Adipose tissue (tissue), 3 donors: ENCODE data around the gene NDUFA3. TPM values are rescaled to one million over a fixed set of nuclear protein-coding genes. Genes with fewer than 3 reads are reported as not detected.

Experiments used
- H3K27ac ChIP-seq: one replicate; pipeline ENCODE4 v1.5.1; 2013; ENCODE audit warnings: low read depth, low read length
- WGBS, 3 donors: extraction: QIAGEN DNeasy Blood & Tissue Kit; methylation state at CpG; one replicate each; pipeline ENCODE4 v1.1.7; 2013; 5-methylcytosine and 5-hydroxymethylcytosine counted together
- polyA plus RNA-seq, 3 donors: library from polyadenylated mRNA; stranded (reverse); fragments of 200-250 nt; gene quantifications; one replicate each; pipeline ENCODE4 v1.2.3, GENCODE V29; 2013
- donor health status: healthy with polysubstance abuse.
- donor health status: Bipolar disorder and iron deficiency.
- donor health status: healthy.

Gene NDUFA3
- polyA plus RNA-seq, 3 donors, result 53.4 to 243 (median 185) TPM

DNA sequence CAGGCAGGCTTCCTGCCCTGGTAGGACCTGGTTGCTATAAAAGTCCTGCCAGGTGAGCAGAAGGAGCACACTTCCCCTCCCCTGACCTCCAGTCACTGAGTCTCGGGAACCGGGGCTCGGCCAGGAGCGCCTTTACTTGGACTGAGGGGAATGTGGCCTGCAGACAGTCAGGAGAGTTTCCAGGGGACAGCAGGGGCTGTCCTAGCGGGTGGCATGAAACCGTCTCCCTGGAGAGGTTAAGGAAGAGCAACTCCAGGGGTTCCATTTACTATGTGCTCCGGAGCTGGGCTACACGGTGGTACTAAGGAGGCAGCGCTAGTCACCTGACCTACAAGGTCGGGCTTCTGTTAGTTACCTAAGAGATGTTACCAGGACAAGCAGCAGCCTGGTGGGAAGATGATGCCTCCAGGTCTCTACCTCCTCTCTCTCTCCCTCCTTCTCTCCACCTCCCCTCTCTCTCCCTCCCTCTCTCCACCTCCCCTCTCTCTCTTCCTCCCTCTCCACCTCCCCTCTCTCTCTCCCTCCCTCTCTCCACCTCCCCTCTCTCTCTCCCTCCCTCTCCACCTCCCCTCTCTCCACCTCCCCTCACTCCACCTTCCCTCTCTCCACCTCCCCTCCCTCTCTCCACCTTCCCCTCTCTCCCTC is 30.8 kb downstream of the NDUFA3 start:
- no peak overlapping the region for H3K27ac ChIP-seq
- 79 to 83% (median 82%) methylated on average over 10 of the region's 10 CpGs for WGBS, 3 donors

DNA sequence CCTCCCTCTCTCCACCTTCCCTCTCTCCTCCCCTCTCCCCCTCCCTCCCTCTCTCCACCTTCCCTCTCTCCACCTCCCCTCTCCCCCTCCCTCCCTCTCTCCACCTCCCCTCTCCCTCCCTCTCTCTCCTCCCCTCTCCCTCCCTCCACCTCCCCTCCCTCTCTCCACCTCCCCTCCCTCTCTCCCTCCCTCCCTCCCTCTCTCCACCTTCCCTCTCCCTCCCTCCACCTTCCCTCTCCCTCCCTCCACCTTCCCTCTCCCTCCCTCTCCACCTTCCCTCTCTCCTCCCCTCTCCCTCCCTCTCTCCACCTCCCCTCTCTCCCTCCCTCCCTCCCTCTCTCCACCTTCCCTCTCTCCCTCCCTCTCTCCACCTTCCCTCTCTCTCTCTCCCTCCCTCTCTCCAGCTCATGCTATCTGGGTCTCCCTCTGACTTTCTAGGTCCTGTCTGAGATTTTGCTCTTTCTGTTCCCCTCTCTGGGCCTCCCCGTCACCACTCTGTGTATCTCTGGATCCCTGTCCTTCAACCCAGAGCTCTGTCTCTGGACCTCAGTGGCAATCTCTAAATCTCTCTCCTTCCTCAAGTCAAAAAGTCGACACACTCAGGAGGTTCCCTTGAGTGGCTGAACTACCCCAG is 31.4 kb downstream of the NDUFA3 start:
- no peak overlapping the region for H3K27ac ChIP-seq
- 61 to 73% (median 68%) methylated on average over 2 of the region's 2 CpGs for WGBS, 3 donors

DNA sequence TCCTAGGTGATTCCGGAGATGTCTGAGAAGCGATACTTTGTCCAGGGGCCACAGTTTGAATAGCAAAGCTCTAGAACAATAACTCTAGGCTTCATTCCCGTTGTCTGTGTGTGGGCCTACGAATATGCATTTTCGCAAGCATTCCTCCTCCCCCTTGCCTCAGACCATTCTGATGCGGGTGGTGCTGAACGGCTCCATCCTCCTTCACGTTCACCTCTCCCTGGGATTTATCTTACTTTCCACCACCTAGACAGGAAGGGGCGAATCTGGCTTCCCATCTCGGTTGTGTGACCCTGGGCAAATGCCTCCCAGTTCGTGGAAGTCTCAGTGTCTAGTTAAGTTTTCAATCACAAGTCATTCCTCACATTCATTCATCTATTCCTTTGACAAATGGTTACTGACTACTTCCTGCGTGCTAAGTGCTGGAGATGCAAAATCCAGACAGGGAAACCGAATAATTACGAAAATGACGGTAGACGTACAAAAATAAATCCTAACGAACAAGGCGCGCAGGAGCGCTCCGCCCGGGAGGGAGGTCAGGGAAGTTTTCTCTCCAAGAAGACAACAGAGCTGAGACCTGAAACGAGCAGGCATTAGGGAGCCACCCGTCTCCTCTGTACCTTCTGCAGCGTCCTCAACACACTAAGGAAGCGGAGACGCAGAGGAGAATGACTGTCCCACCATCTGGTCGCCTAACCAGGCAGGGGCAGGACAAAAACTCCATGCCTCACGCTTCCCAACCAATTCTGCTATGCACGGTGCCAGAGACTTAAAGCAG is 33.6 kb downstream of the NDUFA3 start:
- H3K27ac ChIP-seq, result no peak overlapping the region

DNA sequence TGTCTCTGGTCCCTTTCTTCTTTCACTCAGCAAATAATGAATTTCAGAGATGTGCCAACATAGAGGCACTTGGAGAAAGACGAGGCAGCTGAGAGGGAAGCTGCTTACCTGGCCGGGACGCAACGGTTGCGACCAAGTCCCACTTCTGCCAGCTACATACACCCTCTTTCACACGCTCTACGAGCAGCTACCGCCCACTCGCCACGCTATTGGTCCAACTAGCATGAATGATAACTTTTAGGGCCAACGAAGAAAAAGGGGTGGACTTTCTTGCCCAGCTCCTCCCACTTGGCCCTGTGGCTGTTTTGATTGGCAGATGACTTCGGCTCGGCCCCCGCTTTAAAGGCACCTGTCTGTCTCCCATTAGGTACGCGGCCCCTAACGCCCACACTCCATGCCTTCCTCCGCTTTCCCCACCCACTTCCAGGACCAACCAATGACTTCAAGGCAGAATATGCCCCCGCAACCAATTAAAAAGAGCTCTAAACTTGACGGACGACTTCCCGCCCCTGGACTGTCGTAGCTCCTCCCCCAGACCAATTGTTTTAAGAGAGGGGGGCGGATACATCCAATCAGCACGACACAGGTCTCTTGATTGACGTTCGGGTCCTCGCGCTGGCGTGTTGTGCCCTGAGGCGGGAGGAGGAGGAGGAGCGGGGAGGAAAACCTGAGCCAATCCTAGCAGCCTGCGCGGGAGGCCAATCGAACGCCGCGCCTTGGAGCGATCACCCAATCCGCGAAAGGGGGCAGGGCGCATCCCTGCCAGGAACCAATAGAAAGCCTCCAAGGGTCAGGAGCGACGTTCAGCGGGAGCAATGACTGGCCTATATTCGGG is 34.4 kb downstream of the NDUFA3 start:
- WGBS, 3 donors, result 0 to 1% (median 0%) methylated on average over 45 to 46 of the region's 46 CpGs
- H3K27ac ChIP-seq, result no peak overlapping the region

More for the DNA sequence above, 33.6 kb downstream of the NDUFA3 start:
- WGBS, 3 donors, result 2 to 5% (median 5%) methylated on average over 30 of the region's 30 CpGs

DNA sequence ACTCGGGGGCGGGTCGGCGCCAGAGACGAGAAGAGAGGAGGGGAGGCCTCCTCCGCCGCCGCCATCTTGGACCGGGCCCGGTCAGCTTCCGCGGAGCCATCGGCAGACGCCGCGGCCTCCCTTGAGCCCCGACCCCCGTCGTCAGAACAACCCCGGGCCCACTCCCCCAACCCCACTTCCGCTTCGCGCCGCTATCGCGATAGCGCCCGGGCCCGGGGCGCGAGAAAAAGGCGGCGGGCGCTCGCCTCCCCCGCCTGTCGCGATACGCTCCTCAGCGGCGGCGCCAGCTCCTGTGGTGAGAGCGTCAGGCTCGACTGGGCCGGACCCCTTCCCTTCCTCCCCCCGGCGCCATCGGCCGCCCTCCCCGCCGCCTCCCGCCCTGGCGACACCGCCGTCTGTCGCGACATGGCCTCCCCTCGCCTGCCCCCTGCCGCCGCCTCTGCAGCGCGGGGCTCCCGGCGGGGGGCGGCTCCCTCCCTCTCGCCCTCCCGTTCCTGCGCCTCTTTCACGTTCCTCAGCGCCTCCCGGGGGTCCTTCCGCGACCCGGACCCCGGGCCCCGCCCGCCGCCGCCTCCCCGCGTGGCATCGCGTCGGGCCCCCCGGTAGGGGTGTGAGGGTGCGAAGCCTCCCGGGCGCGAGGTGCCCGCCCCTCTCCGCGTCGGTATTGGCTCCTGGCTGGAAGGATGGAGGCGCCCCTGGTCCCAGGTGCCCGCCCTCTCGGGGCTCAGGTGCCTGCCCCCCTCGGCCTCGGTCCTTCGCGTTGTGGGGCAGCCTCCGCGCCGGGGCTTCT is 35.2 kb downstream of the NDUFA3 start, which contains the start of gene CNOT3:
TSS of gene CNOT3 (plus strand) at position 64 of the 790 bp plus-strand sequence. CDS start 5,217 bp downstream, outside the sequence.
- 1% methylated on average over 80 to 103 of the region's 103 CpGs for WGBS, 3 donors
- H3K27ac ChIP-seq, result peak within 1 kb of the TSS; percentile 40

DNA sequence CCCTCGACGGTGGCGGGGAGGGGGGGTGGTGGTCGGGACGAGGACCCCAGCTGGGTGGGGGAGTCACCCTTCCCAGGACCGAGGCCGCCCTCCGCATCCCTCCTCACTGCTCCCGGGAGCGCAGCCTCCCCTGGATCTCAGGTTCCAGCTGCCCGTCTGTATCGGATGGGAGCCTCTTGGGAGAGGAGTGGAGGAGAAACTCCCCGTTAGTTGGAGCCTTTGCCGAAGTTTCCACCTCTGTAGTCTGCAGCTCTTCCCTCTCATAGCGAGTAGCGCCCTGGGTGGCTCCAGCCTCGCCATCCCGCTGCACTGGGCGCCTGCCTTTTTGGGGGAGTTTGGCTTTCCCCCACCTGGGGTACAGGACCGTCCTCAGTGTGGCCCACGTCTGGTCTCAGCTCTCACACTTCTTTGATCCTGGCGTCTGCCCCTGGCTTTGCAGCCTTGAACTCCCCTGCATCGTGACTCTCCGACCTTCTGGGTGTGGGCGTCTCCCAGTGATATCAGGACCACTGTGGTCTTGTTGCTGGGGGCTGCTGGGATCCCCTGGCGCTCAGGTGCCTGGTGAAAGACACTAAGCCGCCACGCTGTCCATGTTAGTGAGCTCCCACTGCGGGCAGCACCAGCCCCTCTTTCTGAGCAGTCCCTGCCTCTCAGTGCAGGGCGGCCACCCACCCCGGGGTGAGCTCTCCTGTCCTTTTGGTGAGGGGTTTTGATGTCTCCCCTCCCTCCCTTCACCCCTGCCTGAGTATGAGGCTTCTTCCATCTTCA is 36.0 kb downstream of the NDUFA3 start:
- 24 to 32% (median 24%) methylated on average over 25 to 31 of the region's 31 CpGs for WGBS, 3 donors
- H3K27ac ChIP-seq, result no peak overlapping the region

DNA sequence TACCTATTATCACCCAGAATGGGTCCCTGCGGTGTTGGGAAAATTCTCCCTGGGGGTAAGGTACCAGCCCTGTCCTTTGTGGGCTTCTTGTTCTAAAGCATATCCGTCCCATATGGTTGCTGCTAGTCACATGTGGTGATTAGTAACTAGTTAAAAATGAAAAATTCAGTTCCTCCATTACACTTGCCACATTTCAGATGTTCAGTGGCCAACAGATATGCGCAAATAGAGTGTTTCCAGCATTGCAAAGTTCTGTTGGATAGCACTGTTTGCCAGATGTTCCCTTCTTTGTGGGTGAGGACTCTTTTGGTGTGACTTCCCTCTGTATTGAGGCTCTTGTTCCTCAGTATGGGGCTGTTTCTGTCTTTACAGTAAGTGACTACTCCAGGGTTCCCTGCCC is 38.7 kb downstream of the NDUFA3 start:
- 78 to 90% (median 87%) methylated on average over 3 of the region's 3 CpGs for WGBS, 3 donors

DNA sequence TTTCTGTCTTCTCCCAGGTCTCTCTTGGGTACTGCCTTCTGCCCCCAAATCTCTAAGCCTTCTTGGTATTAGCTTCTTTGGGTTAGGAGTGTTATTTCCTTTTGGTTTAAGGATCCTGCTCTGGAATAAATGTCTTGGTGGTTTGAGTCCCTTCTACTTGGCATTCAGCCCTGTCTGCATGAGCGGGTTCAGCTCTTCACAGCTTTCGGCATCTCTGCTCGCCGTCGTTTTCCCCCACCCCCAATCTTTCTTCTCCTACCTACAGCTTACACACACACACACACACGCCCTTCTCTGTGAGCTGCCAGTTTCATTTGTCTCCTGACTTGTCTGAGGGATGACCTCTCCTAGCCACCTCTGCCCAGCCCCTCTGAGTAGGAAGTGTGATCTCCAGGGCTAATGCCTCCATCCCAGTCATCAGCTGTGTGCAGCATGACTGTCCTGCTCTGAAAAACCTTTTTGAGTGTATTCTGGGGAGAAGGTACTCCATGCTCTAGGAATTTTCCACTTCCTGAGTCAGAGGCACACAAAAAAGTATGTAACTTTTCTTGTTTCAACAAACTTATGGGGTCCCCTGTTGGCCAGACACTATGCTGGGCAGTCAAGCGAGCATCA is 39.6 kb downstream of the NDUFA3 start:
- no peak overlapping the region for H3K27ac ChIP-seq
- WGBS, 3 donors, result 77 to 87% (median 85%) methylated on average over 7 of the region's 7 CpGs

More for the DNA sequence above, 38.7 kb downstream of the NDUFA3 start:
- no peak overlapping the region for H3K27ac ChIP-seq

DNA sequence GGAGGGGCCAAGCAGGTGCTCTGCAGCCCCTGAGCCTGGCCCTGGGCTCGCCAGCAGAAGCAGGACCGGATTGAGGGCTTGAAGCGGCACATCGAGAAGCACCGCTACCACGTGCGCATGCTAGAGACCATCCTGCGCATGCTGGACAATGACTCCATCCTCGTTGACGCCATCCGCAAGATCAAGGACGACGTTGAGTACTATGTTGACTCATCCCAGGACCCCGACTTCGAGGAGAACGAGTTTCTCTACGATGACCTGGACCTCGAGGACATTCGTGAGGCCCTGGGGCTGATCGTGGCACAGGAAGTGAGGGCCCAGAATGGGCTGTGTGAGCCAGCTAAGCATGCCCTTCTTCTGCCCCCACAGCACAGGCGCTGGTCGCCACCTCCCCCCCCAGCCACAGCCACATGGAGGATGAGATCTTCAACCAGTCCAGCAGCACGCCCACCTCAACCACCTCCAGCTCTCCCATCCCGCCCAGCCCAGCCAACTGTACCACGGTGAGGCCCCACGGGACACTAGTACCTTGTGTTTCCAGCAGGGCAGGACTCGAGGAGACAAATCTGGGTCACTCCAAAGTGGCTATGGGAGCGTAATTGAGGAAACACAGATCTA is 43.0 kb downstream of the NDUFA3 start:
- 90 to 93% (median 92%) methylated on average over 27 to 28 of the region's 28 CpGs for WGBS, 3 donors
- no peak overlapping the region for H3K27ac ChIP-seq

DNA sequence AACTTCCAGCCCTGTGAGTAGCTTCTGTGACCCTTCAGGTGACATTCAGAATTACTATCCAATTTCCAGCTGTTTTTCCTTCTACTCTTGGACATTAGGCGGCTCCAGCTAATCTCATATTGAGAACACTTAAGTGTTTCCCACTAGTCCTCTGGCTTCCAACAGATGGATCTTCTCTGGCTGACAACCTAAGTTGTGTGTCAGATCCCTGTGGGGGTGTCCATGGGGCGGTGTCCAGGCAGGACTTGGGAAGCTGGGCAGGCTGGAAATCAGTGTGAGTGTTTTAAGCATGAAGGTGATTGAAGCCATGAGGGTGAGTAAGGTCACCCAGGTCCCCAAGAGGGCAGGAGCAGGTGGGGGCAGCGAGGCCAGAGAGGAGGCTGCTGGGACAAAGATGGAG is 45.0 kb downstream of the NDUFA3 start:
- no peak overlapping the region for H3K27ac ChIP-seq
- WGBS, 3 donors, result 68 to 91% (median 74%) methylated on average over 3 of the region's 3 CpGs

DNA sequence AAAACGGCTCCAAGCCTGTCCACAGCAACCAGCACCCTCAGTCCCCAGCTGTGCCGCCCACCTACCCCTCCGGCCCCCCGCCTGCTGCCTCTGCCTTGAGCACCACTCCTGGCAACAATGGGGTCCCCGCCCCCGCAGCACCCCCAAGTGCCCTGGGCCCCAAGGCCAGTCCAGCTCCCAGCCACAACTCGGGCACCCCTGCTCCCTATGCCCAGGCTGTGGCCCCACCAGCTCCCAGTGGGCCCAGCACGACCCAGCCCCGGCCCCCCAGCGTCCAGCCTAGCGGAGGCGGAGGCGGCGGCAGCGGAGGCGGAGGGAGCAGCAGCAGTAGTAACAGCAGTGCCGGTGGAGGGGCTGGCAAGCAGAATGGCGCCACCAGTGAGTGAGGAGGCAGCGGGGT is 45.5 kb downstream of the NDUFA3 start:
- H3K27ac ChIP-seq, result no peak overlapping the region
- 80 to 87% (median 84%) methylated on average over 8 to 19 of the region's 19 CpGs for WGBS, 3 donors

DNA sequence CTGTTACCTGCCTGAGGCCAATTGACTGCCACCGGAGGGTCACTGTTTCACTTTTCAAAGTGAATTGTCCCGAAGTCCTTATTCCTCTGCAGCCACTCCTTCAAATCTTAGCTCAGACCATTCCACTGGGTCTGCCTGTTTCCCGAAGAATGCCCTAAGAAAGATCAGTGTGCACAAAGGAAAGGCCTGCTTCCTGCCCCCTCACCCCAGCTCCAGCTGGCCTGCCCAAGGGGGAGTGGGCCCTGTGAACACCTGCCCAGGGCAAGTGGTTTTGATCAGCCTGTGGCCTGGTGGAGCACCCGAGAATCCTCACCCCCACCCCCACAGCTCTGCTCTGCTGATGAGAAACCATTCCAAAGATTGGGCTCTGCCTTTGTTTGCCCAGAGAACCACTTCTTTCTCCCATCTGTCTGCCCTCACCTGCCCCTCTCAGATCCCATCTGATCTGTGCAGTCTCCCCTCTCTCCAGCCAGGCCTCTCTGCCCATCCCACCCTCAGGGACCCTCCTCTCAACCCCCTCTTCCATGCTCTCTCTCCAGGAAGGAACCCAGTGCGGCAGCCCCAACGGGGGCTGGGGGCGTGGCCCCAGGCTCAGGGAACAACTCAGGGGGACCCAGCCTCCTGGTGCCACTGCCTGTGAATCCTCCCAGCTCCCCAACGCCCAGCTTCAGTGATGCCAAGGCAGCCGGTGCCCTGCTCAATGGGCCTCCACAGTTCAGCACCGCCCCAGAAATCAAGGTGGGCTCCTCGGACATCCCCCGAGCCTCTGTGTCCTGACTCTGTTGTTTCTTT is 46.6 kb downstream of the NDUFA3 start:
- no peak overlapping the region for H3K27ac ChIP-seq
- 75 to 83% (median 82%) methylated on average over 12 of the region's 12 CpGs for WGBS, 3 donors

DNA sequence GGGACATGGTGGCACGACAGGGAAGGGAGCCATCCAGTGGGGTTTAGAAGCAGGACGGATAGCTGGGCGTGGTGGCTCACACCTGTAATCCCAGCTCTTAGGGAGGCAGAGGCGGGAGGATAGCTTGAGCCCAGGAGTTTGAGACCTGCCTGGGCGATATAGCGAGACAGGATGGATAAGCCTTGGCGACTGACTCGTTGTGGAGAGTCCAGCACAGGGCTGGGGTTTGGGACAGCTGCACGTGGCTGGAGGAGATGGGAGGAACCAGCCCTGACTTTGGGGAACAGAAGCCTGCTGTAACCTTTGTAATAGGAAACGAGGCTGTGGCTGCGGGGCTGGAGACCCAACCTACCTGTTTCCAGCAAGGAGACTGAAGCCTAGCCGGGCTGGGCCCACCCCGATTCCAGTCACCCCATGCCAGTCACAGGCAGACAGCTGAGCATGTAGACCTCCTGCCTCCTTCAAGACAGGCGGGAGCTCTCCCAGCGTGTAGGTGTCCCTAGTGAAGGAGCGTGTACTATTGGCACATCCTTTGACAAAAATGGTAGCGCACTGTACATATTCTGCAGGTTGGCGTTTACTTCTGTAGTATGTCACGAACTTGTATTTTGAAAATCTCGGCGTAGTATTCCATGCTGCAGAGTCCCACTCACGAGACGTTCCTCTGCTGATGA is 48.8 kb downstream of the NDUFA3 start:
- 84 to 87% (median 85%) methylated on average over 23 of the region's 23 CpGs for WGBS, 3 donors
- no peak overlapping the region for H3K27ac ChIP-seq

DNA sequence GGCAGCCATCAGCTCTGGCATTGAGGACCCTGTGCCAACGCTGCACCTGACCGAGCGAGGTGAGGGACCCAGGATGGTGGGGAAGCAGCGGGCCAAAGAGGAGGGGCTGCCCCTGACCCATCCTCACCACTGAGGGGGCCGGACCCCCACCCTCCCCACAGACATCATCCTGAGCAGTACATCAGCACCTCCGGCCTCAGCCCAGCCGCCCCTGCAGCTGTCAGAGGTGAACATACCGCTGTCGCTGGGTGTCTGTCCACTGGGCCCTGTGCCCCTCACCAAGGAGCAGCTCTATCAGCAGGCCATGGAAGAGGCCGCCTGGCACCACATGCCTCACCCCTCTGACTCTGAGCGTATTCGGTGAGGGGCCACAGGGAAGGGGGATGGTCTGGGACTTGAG is 49.6 kb downstream of the NDUFA3 start:
- WGBS, 3 donors, result 94 to 97% (median 95%) methylated on average over 11 to 12 of the region's 12 CpGs
- H3K27ac ChIP-seq, result no peak overlapping the region

DNA sequence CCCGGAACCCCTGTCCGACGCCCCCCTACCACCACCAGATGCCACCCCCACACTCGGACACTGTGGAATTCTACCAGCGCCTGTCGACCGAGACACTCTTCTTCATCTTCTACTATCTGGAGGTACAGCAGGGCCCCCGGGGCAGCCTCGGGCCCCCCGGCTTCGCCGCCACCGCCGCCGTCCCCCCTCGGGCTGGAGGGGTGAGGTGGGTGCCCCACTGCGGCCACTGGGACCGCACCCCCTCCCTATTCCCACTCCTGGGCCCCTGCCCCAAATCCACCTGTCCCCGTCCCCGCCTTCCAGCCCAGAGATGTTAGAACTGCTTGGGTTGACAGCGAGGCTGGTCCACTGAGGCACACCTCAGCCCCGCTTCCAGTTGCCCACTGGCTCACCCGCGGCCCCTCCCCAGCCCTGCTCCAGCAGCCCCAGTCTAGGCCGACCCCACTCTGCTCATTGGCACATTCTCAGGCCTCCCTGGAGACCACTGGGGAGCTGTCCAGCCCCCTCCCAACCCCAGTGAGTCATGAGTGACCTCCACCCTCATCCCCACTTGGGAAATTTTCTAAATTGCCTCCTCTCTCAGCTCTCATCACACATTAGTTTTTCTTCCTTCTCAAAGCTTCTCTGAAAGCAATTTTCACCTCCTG is 50.3 kb downstream of the NDUFA3 start:
- 85 to 90% (median 85%) methylated on average over 24 to 25 of the region's 25 CpGs for WGBS, 3 donors
- H3K27ac ChIP-seq, result no peak overlapping the region
